ENCODE data around the gene DAGLA.

DAGLA gene

DNA sequence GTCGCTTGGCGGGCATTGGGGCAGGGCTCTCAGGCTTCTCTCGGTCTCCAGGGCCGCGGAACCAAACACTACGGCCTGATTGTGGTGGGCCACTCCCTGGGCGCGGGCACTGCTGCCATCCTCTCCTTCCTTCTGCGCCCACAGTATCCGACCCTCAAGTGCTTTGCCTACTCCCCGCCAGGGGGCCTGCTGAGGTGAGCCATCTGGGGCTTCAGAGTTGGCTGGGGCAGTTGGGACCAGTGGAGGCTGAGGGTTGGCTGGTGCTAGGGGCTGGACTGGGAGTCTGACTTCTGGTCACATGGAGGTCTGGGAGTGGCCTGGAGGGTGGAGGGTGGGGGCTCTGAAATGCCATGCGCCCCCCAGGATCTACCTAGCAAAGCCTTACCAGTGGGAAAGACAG lies 56.9 kb downstream of the DAGLA start:
- Histone ChIP-seq H3K27ac (no peak overlapping the region), H3K27me3 (no peaks in the 10 kb centered on the region), H3K4me3 (ENCODE audit: low read depth in 1 of 2, low read length in 1 of 2) (no peak overlapping the region), H3K36me3 (no peaks in the 10 kb centered on the region), H3K9me3 (no peaks in the 10 kb centered on the region), H3K4me1 (ENCODE audit: control insufficient read depth in 1 of 2, insufficient read depth in 1 of 2, low read depth in 1 of 2, low read length in 1 of 2) (peaks cover under 1 to 2% of the 10 kb centered on the region in 2 experiments)
- no peak for TF ChIP-seq CTCF (IDR thresholded peaks at IDR 0.05)

DNA sequence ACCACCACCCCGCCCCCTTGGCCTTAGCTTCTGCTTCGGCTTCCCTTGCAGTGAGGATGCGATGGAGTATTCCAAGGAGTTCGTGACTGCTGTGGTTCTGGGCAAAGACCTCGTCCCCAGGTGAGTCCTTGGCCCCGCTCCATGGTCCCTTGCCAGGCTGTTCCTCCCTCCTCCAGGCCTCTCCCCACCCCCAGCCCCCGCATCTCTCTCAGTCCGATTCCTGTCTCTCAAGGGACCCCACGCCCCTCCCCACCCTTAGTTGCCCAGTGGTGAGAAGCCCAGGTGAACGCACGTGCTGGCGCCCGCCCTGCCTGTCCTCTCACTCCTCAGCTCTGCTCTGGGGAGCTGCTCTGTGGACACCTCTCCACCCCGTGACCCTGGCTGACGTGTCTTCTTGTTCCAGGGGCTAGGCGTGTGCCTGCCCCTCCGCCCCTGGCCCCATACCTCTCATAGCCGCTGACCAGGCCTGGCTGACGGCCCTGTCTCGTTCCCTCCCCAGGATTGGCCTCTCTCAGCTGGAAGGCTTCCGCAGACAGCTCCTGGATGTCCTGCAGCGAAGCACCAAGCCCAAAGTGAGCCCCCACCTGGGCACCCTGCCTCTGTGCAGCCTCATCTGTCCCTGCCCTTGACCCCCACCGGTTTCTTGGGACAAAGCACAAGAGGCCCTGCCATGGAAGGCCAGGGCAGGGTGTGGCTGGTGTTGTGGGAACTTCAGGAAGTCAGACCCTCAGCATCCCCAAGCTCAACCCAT lies 57.6 kb downstream of the DAGLA start:
- Histone ChIP-seq H3K27me3 (no peaks in the 10 kb centered on the region), H3K36me3 (no peaks in the 10 kb centered on the region)

GRCh38 chr11:61738776-61739175 lies 58.6 kb downstream of the DAGLA start:
- H3K4me3 ChIP-seq (ENCODE audit: low read depth in 1 of 2, low read length in 1 of 2) = no peak overlapping the region
- no peak overlapping the region for H3K27ac ChIP-seq
- H3K4me1 ChIP-seq (ENCODE audit: control insufficient read depth in 1 of 2, insufficient read depth in 1 of 2, low read depth in 1 of 2, low read length in 1 of 2) = peaks cover 4 to 8% of the 10 kb centered on the region in 2 experiments
- TF ChIP-seq CTCF (IDR thresholded peaks at IDR 0.05) = no peak
- no peaks in the 10 kb centered on the region for H3K36me3 ChIP-seq
- H3K9me3 ChIP-seq = no peaks in the 10 kb centered on the region
- H3K27me3 ChIP-seq = no peaks in the 10 kb centered on the region

More for the DNA sequence above, 57.6 kb downstream of the DAGLA start:
- TF ChIP-seq CTCF (IDR thresholded peaks at IDR 0.05) = no peak
- H3K9me3 ChIP-seq = no peaks in the 10 kb centered on the region
- H3K4me3 ChIP-seq (ENCODE audit: low read depth in 1 of 2, low read length in 1 of 2) = no peak overlapping the region
- H3K27ac ChIP-seq = no peak overlapping the region
- peaks cover 4 to 8% of the 10 kb centered on the region in 2 experiments for H3K4me1 ChIP-seq (ENCODE audit: control insufficient read depth in 1 of 2, insufficient read depth in 1 of 2, low read depth in 1 of 2, low read length in 1 of 2)

GRCh38 chr11:61739413-61739812 lies 59.2 kb downstream of the DAGLA start:
- Histone ChIP-seq H3K4me3 (ENCODE audit: low read depth in 1 of 2, low read length in 1 of 2) (no peak overlapping the region), H3K9me3 (no peaks in the 10 kb centered on the region), H3K4me1 (ENCODE audit: control insufficient read depth in 1 of 2, insufficient read depth in 1 of 2, low read depth in 1 of 2, low read length in 1 of 2) (peaks cover 4 to 8% of the 10 kb centered on the region in 2 experiments), H3K27me3 (no peaks in the 10 kb centered on the region), H3K36me3 (no peaks in the 10 kb centered on the region), H3K27ac (no peak overlapping the region)
- TF ChIP-seq CTCF (IDR thresholded peaks at IDR 0.05) = no peak

DNA sequence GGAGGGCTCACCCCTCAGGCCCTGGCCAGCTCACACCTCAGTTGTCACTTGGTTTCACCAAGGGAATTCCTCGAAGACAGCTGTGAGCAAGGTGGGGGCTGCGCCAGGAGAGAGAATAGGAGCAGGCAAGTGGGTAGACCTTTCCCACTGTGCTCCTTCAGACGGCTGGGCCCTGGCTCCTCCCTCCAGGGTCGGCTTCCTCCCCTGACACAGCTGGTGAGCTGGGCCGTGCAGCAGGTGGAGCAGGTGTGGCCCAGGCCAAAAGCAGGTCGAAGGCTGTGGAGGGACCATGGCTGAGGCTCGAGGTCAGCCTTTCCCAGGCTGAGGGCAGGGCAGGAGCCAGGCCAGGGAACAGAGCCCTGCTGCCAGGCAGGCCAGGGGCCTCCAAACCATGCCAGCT lies 59.8 kb downstream of the DAGLA start:
- no peaks in the 10 kb centered on the region for H3K27me3 ChIP-seq
- H3K4me3 ChIP-seq (ENCODE audit: low read depth in 1 of 2, low read length in 1 of 2) = no peak overlapping the region
- peaks cover 4 to 8% of the 10 kb centered on the region in 2 experiments for H3K4me1 ChIP-seq (ENCODE audit: control insufficient read depth in 1 of 2, insufficient read depth in 1 of 2, low read depth in 1 of 2, low read length in 1 of 2)
- no peaks in the 10 kb centered on the region for H3K36me3 ChIP-seq
- H3K27ac ChIP-seq = no peak overlapping the region
- H3K9me3 ChIP-seq = no peaks in the 10 kb centered on the region
- no peak for TF ChIP-seq CTCF (IDR thresholded peaks at IDR 0.05)

All from neutrophil (primary cell).